Measurements from ENCODE around the gene FANCE. TPM values are rescaled to one million over a fixed set of nuclear protein-coding genes. Genes with fewer than 3 reads are reported as not detected.

FANCE gene
- polyA plus RNA-seq, 2 of the 4 experiments (the other 2 are of a cell fraction), result 3.1 to 3.5 TPM

GRCh38 chr6:35419417-35419816 is 32.7 kb upstream of the FANCE start:
- ATAC-seq (peak in 1 of 2 experiments; percentile 47; a peak in 2 of 6 replicates), FAIRE-seq (no peak), DNase-seq (ENCODE audit: low read depth in 1 of 2, low spot score in 1 of 2) (peak in 1 of 2 experiments; percentile 16)
- Histone ChIP-seq H3K27ac (no peak overlapping the region), H3K4me2 (no peak overlapping the region), H3K9me3 (no peaks in the 10 kb centered on the region), H3K4me3 (no peak overlapping the region), H3K4me1 (peaks cover 14% of the 10 kb centered on the region)
- POLR2A ChIA-PET, result no interaction called here
- WGBS (ENCODE audit: missing lambda C conversion rate), result 59% methylated on average over 5 of the region's 5 CpGs
- CTCF ChIA-PET, result interaction anchor here (0.7 to 3.2 kb wide), 7 partner anchors 8 to 77 kb away, joined by 3 to 12 read pairs (median 4); partner anchors contain the start of gene PPARD
- no peak for TF ChIP-seq ZNF302 (CRISPR knock-in tag; IDR thresholded peaks at IDR 0.05)
- TF ChIP-seq TP53 (CRISPR knock-in tag; IDR thresholded peaks at IDR 0.05), result no peak
- no peak for TF ChIP-seq ZFP36 (IDR thresholded peaks at IDR 0.05; ENCODE audit: borderline replicate concordance, partially characterized antibody)
- no peak for TF ChIP-seq RCOR1 (IDR thresholded peaks at IDR 0.05; ENCODE audit: low read depth, low read length)
- TF ChIP-seq REST (IDR thresholded peaks at IDR 0.05), result no peak
- TF ChIP-seq RNF2 (IDR thresholded peaks at IDR 0.05; ENCODE audit: borderline replicate concordance, low read depth), result no peak
- TF ChIP-seq CTCF (IDR thresholded peaks at IDR 0.05), result no peak; the same call in 2 of the 3 replicates
- no peak for TF ChIP-seq MAFK (IDR thresholded peaks at IDR 0.05; ENCODE audit: partially characterized antibody)
- no peak for TF ChIP-seq USF2 (IDR thresholded peaks at IDR 0.05)
- TF ChIP-seq HDAC2 (IDR thresholded peaks at IDR 0.05), result no peak
- no peak for TF ChIP-seq E2F6 (IDR thresholded peaks at IDR 0.05; ENCODE audit: borderline replicate concordance, low read depth)
- TF ChIP-seq ATOH8 (CRISPR knock-in tag; IDR thresholded peaks at IDR 0.05; ENCODE audit: low read depth), result no peak
- TF ChIP-seq ZSCAN20 (CRISPR knock-in tag; IDR thresholded peaks at IDR 0.05), result no peak
- no peak for TF ChIP-seq HOXB5 (CRISPR knock-in tag; IDR thresholded peaks at IDR 0.05)
- no peak for TF ChIP-seq TFCP2L1 (CRISPR knock-in tag; IDR thresholded peaks at IDR 0.05)
- TF ChIP-seq KDM1A (IDR thresholded peaks at IDR 0.05; ENCODE audit: low read depth), result no peak
- no peak for TF ChIP-seq HOXA7 (CRISPR knock-in tag; IDR thresholded peaks at IDR 0.05)

- POLR2A ChIA-PET, result no interaction called here
- CTCF ChIA-PET, result interaction anchor here (0.7 to 1.5 kb wide), 5 partner anchors 16 to 78 kb away, joined by 3 to 8 read pairs (median 4); partner anchors contain the start of gene PPARD
Measured at GRCh38 chr6:35419961-35420360, 32.2 kb upstream of the FANCE start.

More at GRCh38 chr6:35419961-35420360, 32.2 kb upstream of the FANCE start:
- H3K27ac ChIP-seq, result no peak overlapping the region
- no peaks in the 10 kb centered on the region for H3K9me3 ChIP-seq
- ATAC-seq (no peak), FAIRE-seq (no peak), DNase-seq (ENCODE audit: low read depth in 1 of 2, low spot score in 1 of 2) (no peak)
- no peak overlapping the region for H3K4me3 ChIP-seq
- WGBS (ENCODE audit: missing lambda C conversion rate), result 85% methylated on average over 5 of the region's 14 CpGs
- peaks cover 9% of the 10 kb centered on the region for H3K4me1 ChIP-seq
- no peak for TF ChIP-seq CBX8 (IDR thresholded peaks at IDR 0.05)
- TF ChIP-seq TP53 (CRISPR knock-in tag; IDR thresholded peaks at IDR 0.05), result no peak
- no peak for TF ChIP-seq ZFP36 (IDR thresholded peaks at IDR 0.05; ENCODE audit: borderline replicate concordance, partially characterized antibody)
- no peak for TF ChIP-seq CHD2 (IDR thresholded peaks at IDR 0.05; ENCODE audit: low read length, partially characterized antibody)
- TF ChIP-seq HOXB5 (CRISPR knock-in tag; IDR thresholded peaks at IDR 0.05), result no peak
- no peak for TF ChIP-seq PHF8 (IDR thresholded peaks at IDR 0.05; ENCODE audit: borderline replicate concordance, low read depth)
- no peak for TF ChIP-seq HOXA7 (CRISPR knock-in tag; IDR thresholded peaks at IDR 0.05)
- TF ChIP-seq E2F6 (IDR thresholded peaks at IDR 0.05; ENCODE audit: borderline replicate concordance, low read depth), result no peak
- TF ChIP-seq HMGXB4 (CRISPR knock-in tag; IDR thresholded peaks at IDR 0.05; ENCODE audit: borderline replicate concordance), result no peak
- TF ChIP-seq CHD4 (IDR thresholded peaks at IDR 0.05; ENCODE audit: borderline replicate concordance), result no peak
- TF ChIP-seq USF2 (IDR thresholded peaks at IDR 0.05), result no peak
- TF ChIP-seq ATOH8 (CRISPR knock-in tag; IDR thresholded peaks at IDR 0.05; ENCODE audit: low read depth), result no peak
- H3K4me2 ChIP-seq, result no peak overlapping the region

Measured in A549 (cell line).